A673 (cell line): ENCODE data around the gene BBS9. TPM values are rescaled to one million over a fixed set of nuclear protein-coding genes. Genes with fewer than 3 reads are reported as not detected.
"Not testable (repeated sequence)": the region's sequence is repeated elsewhere in the genome, so short reads cannot be mapped to it uniquely, and the experiment has no call there.

Source experiments
- BruUV-seq: library from RNA; stranded (reverse); fragments of 400-500 nt; replicated peaks from 2 replicates; lab custom pipeline; 2021; lab: Mats Ljungman, UMichigan
- CTCF ChIA-PET: fragments of 300-600 bp; sonication (Branson Sonifier 250); formaldehyde crosslinking; loops from one replicate; lab custom pipeline; 2022; ENCODE audit warnings: antibody characterized with exemption; lab: Charles Lee
- POLR2A ChIA-PET: fragments of 300-600 bp; sonication (Branson Sonifier 250); formaldehyde crosslinking; loops from one replicate; lab custom pipeline; 2022; ENCODE audit warnings: antibody characterized with exemption; ENCODE audit not compliant: low non-redundant PET; lab: Charles Lee
- DNase-seq: peaks from one replicate; pipeline ENCODE4 v3.0.0-alpha.2; 2015; ENCODE audit warnings: low spot score
- H3K27ac ChIP-seq: fragments of 200-600 bp; sonication (generic); 2 replicates; pipeline ENCODE4 v1.5.1; 2016; ENCODE audit warnings: mixed run types, low read depth, mild to moderate bottlenecking, mixed read lengths, antibody characterized with exemption, low read length; ENCODE audit not compliant: poor library complexity, severe bottlenecking
- H3K27me3 ChIP-seq: fragments of 200-600 bp; sonication (generic); replicated peaks from 2 replicates; pipeline ENCODE4 v1.6.1; 2017; ENCODE audit warnings: mixed run types, low read depth, mild to moderate bottlenecking, mixed read lengths, antibody characterized with exemption, low read length; ENCODE audit not compliant: insufficient read depth, poor library complexity
- H3K36me3 ChIP-seq: fragments of 200-600 bp; sonication (generic); 2 replicates; pipeline ENCODE4 v1.6.1; 2016; ENCODE audit warnings: mixed run types, mild to moderate bottlenecking, mixed read lengths, antibody characterized with exemption, low read length; ENCODE audit not compliant: insufficient read depth, poor library complexity, severe bottlenecking
- H3K4me1 ChIP-seq: fragments of 200-600 bp; sonication (generic); 2 replicates; pipeline ENCODE4 v1.6.1; 2017; ENCODE audit warnings: mixed run types, mild to moderate bottlenecking, mixed read lengths, antibody characterized with exemption, low read length; ENCODE audit not compliant: insufficient read depth, poor library complexity, severe bottlenecking
- H3K4me3 ChIP-seq: fragments of 200-600 bp; sonication (generic); 2 replicates; pipeline ENCODE4 v1.5.1; 2016; ENCODE audit warnings: low read depth, mixed run types, mild to moderate bottlenecking, mixed read lengths, low read length; ENCODE audit not compliant: poor library complexity, severe bottlenecking
- H3K9me3 ChIP-seq: fragments of 200-600 bp; sonication (generic); 2 replicates; pipeline ENCODE4 v1.6.1; 2016; ENCODE audit warnings: mixed run types, low read depth, mild to moderate bottlenecking, mixed read lengths, antibody characterized with exemption, low read length; ENCODE audit not compliant: poor library complexity, severe bottlenecking
- EZH2 ChIP-seq: fragments of 200-600 bp; sonication (generic); IDR thresholded peaks from 2 replicates; pipeline ENCODE4 v1.6.1; 2017; ENCODE audit warnings: borderline replicate concordance, low read depth, mild to moderate bottlenecking, mixed read lengths, antibody characterized with exemption, low read length; ENCODE audit not compliant: poor library complexity, severe bottlenecking
- intact Hi-C: fragments of 100-400 bp; cut with micrococcal nuclease; formaldehyde crosslinking; loops from one replicate; pipeline ENCODE4 v1.10.0; 2022; ENCODE audit not compliant: unreplicated experiment
- total RNA-seq: library from RNA; stranded (reverse); gene quantifications from 2 replicates; pipeline ENCODE4 v1.2.3, GENCODE V29; 2021
- TF ChIP-seq, protein P1 (sequence below): fragments of 300-800, 200-600 bp; sonication (generic); conservative IDR thresholded peaks from 2 replicates; pipeline ENCODE4 v1.5.1; 2017; ENCODE audit warnings: low read depth, mild to moderate bottlenecking, antibody characterized with exemption, low read length, moderate library complexity, mixed read lengths

The BBS9 gene
- total RNA-seq, 1 experiment from 2014 or later: 9.4 TPM

DNA sequence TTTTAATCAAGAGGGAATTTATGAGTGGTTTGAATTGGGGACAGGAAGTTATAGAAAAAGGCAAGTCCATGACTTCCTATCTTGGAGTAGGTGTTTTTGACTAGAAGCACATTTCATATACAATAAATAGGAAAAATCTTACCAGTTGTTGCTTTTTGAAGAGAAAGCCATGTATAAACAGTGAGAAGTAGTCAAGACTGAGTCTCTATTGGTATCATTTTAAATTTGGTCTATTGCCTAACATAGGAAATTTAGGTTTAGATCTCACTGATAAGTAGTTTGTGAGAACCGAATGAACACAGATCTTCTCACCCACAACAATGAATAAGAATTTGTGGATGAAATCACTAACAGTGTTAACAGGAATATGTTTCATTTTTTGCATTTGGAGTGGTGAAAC lies 387.2 kb downstream of the BBS9 start:
- no TSS peak for BruUV-seq
- CTCF ChIA-PET: no interaction called here
- Histone ChIP-seq H3K27me3 (no peaks in the 10 kb centered on the region), H3K4me1 (no peaks in the 10 kb centered on the region), H3K36me3 (no peaks in the 10 kb centered on the region), H3K9me3 (no peaks in the 10 kb centered on the region), H3K27ac (no peak overlapping the region), H3K4me3 (no peak overlapping the region)
- TF ChIP-seq, protein P1, sequence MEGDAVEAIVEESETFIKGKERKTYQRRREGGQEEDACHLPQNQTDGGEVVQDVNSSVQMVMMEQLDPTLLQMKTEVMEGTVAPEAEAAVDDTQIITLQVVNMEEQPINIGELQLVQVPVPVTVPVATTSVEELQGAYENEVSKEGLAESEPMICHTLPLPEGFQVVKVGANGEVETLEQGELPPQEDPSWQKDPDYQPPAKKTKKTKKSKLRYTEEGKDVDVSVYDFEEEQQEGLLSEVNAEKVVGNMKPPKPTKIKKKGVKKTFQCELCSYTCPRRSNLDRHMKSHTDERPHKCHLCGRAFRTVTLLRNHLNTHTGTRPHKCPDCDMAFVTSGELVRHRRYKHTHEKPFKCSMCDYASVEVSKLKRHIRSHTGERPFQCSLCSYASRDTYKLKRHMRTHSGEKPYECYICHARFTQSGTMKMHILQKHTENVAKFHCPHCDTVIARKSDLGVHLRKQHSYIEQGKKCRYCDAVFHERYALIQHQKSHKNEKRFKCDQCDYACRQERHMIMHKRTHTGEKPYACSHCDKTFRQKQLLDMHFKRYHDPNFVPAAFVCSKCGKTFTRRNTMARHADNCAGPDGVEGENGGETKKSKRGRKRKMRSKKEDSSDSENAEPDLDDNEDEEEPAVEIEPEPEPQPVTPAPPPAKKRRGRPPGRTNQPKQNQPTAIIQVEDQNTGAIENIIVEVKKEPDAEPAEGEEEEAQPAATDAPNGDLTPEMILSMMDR: no peak
- TF ChIP-seq EZH2: no peak
- intact Hi-C loops: no loop called here
- DNase-seq: no peak
- POLR2A ChIA-PET: no interaction called here

DNA sequence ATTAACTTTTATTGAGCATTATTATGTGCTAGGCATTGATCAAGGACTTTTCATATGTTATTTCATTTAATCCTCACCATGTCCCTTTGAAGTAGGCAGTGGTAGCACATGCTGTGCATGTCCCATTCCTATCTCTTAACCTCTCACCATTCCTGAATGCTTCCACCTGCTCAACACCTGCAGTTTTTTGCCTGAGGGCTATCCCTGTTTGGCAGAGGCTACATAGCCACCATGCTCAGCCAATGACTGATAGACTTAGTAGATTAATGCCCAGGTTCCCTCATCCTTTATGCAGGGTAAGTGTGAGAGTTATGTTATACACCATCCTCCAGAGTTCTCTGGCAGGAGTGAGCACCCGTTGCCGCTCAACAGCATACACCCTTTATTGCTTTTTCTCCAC lies 387.8 kb downstream of the BBS9 start:
- intact Hi-C loops: no loop called here
- CTCF ChIA-PET: no interaction called here
- TF ChIP-seq, protein P1: no peak
- no peak for TF ChIP-seq EZH2
- no peaks in the 10 kb centered on the region for H3K27me3 ChIP-seq
- no peak overlapping the region for H3K27ac ChIP-seq
- H3K9me3 ChIP-seq: no peaks in the 10 kb centered on the region
- no peaks in the 10 kb centered on the region for H3K4me1 ChIP-seq
- POLR2A ChIA-PET: no interaction called here
- DNase-seq: no peak
- no peaks in the 10 kb centered on the region for H3K36me3 ChIP-seq
- BruUV-seq: no TSS peak
- H3K4me3 ChIP-seq: no peak overlapping the region

DNA sequence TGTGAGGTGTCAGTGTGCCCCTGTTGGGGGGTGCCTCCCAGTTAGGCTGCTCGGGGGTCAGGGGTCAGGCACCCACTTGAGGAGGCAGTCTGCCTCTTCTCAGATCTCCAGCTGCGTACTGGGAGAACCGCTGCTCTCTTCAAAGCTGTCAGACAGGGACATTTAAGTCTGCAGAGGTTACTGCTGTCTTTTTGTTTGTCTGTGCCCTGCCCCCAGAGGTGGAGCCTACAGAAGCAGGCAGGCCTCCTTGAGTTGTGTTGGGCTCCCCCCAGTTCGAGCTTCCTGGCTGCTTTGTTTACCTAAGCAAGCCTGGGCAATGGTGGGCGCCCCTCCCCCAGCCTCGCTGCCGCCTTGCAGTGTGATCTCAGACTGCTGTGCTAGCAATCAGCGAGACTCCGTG lies 397.6 kb downstream of the BBS9 start:
- intact Hi-C loops, CTCF ChIA-PET, POLR2A ChIA-PET, BruUV-seq, H3K36me3 ChIP-seq, DNase-seq, H3K4me3 ChIP-seq, H3K9me3 ChIP-seq, H3K27ac ChIP-seq, H3K4me1 ChIP-seq, H3K27me3 ChIP-seq: not testable (repeated sequence)

DNA sequence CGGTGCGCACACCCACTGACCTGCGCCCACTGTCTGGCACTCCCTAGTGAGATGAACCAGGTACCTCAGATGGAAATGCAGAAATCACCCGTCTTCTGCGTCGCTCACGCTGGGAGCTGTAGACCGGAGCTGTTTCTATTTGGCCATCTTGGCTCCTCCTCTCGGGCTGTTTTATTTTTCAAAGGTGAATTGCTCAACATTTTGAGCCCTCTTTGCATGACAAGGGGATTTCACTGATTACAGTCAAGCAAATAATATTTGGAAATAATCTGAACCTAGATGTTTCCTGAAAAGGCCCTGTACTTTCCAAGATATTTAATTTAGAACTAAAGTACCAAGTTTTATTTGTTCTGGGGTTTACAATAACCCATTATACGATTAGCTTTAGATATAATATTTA lies 398.2 kb downstream of the BBS9 start:
- BruUV-seq, H3K27me3 ChIP-seq, H3K9me3 ChIP-seq, H3K36me3 ChIP-seq, H3K4me1 ChIP-seq, H3K27ac ChIP-seq, intact Hi-C loops, POLR2A ChIA-PET, DNase-seq, CTCF ChIA-PET, H3K4me3 ChIP-seq: not testable (repeated sequence)
